HepG2 (cell line): ENCODE measurements around the gene DOK4. TPM values are rescaled to one million over a fixed set of nuclear protein-coding genes. Genes with fewer than 3 reads are reported as not detected.

Experiments
- CBX5 ChIP-seq: sonication (generic); formaldehyde crosslinking; IDR thresholded peaks from 2 replicates; pipeline ENCODE4 v1.4.0; 2020; ENCODE audit warnings: missing genetic modification reagents, borderline replicate concordance
- CCDC6 ChIP-seq: sonication (generic); formaldehyde crosslinking; IDR thresholded peaks from 2 replicates; pipeline ENCODE4 v1.8.1; 2022; ENCODE audit warnings: mild to moderate bottlenecking, missing genetic modification reagents, moderate library complexity
- MTERF4 ChIP-seq: sonication (generic); formaldehyde crosslinking; IDR thresholded peaks from 2 replicates; pipeline ENCODE4 v1.8.0; 2023; ENCODE audit warnings: mild to moderate bottlenecking, missing genetic modification reagents
- MTF1 ChIP-seq: sonication (generic); formaldehyde crosslinking; IDR thresholded peaks from 2 replicates; pipeline ENCODE4 v1.5.0; 2020; ENCODE audit warnings: missing genetic modification reagents
- SIX1 ChIP-seq: sonication (generic); formaldehyde crosslinking; IDR thresholded peaks from 2 replicates; pipeline ENCODE4 v1.4.0; 2020; ENCODE audit warnings: missing genetic modification reagents, borderline replicate concordance
- ZNF367 ChIP-seq: sonication (generic); formaldehyde crosslinking; IDR thresholded peaks from 2 replicates; pipeline ENCODE4 v1.4.0; 2020; ENCODE audit warnings: missing genetic modification reagents, borderline replicate concordance
- ZNF383 ChIP-seq: sonication (generic); formaldehyde crosslinking; IDR thresholded peaks from 2 replicates; pipeline ENCODE4 v1.4.0; 2020; ENCODE audit warnings: missing genetic modification reagents, mild to moderate bottlenecking, borderline replicate concordance
- ZNF501 ChIP-seq: sonication (generic); formaldehyde crosslinking; IDR thresholded peaks from 2 replicates; pipeline ENCODE4 v1.5.1; 2020; ENCODE audit warnings: mild to moderate bottlenecking, moderate library complexity, missing genetic modification reagents
- ZNF550 ChIP-seq: sonication (generic); formaldehyde crosslinking; IDR thresholded peaks from 2 replicates; pipeline ENCODE4 v1.4.0; 2020; ENCODE audit warnings: mild to moderate bottlenecking, missing genetic modification reagents, borderline replicate concordance
- ZNF572 ChIP-seq: sonication (generic); formaldehyde crosslinking; IDR thresholded peaks from 2 replicates; pipeline ENCODE4 v1.5.1; 2020; ENCODE audit warnings: mild to moderate bottlenecking, missing genetic modification reagents
- ZNF644 ChIP-seq: IDR thresholded peaks from 2 replicates; pipeline ENCODE4 v1.6.1; 2016; ENCODE audit warnings: low read depth
- polyA plus RNA-seq, 8 experiments: library from polyadenylated mRNA; depleted of rRNA in 3 of 8; stranded (reverse) in 7 of 8; unstranded in 1 of 8; fragments of >200 nt; fragmentation: Illumina TruSeq in 4 of 8; extraction: Trizol in 4 of 8; gene quantifications; 2 replicates each; pipeline versions ENCODE4 v1.2.1 to v1.2.3, GENCODE V29; 2011 to 2016; ENCODE audit warnings: low read depth in 4 of 8, missing spikeins in 1 of 8, mixed read lengths in 1 of 8; ENCODE audit not compliant: insufficient read depth in 1 of 8
- total RNA-seq, 5 experiments: library from RNA; depleted of rRNA; stranded (reverse); fragments of >200 nt; fragmentation: Illumina TruSeq; extraction: Trizol; gene quantifications; 2 replicates each; pipeline ENCODE4 v1.2.3, GENCODE V29; 2016; ENCODE audit warnings: low read depth in 1 of 5
- TF ChIP-seq, protein P1 (sequence below): IDR thresholded peaks from 2 replicates; pipeline ENCODE4 v1.6.1; 2016; ENCODE audit warnings: control low read depth
- TF ChIP-seq, protein P2 (sequence below): sonication (generic); formaldehyde crosslinking; IDR thresholded peaks from 2 replicates; pipeline ENCODE4 v1.4.0; 2020; ENCODE audit warnings: missing genetic modification reagents

DOK4 gene
- total and polyA plus RNA-seq, 2 of the 13 experiments (the other 11 are each of a cell fraction or from before 2014, with no cell fraction given), result 52.7 to 70.0 TPM

DNA sequence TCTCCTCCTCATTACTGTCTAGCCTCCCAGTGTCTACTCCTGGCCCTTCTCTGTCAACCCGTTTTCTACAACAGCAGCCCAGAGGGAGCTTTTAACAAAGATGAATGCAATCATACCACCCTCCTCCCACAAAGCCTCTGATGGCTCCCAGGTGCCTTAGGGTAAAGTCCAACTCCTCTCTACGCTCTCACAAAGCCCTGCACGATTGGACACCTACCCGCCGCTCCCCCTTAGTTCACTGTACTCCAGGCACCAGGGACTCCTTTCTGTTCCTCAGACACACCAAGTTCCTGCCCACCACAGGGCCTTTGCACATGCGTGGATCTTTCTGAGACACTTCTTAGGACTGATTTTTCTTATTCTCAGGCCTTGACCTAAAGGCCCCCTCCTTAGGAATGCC, 32.6 kb upstream of the DOK4 start (continued):
- TF ChIP-seq, protein P1, sequence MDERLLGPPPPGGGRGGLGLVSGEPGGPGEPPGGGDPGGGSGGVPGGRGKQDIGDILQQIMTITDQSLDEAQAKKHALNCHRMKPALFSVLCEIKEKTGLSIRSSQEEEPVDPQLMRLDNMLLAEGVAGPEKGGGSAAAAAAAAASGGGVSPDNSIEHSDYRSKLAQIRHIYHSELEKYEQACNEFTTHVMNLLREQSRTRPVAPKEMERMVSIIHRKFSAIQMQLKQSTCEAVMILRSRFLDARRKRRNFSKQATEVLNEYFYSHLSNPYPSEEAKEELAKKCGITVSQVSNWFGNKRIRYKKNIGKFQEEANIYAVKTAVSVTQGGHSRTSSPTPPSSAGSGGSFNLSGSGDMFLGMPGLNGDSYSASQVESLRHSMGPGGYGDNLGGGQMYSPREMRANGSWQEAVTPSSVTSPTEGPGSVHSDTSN (CRISPR knock-in tag), result no peak
- TF ChIP-seq ZNF383 (CRISPR knock-in tag) (no peak), ZNF501 (CRISPR knock-in tag) (0 out of 2 replicates have a peak, but pooled peaks have one; percentile 0), CBX5 (CRISPR knock-in tag) (no peak), CCDC6 (CRISPR knock-in tag) (no peak), MTF1 (CRISPR knock-in tag) (no peak), ZNF550 (CRISPR knock-in tag) (no peak), ZNF367 (CRISPR knock-in tag) (no peak), ZNF644 (CRISPR knock-in tag) (no peak), SIX1 (CRISPR knock-in tag) (no peak), ZNF572 (CRISPR knock-in tag) (no peak), MTERF4 (CRISPR knock-in tag) (no peak)
- TF ChIP-seq, protein P2, sequence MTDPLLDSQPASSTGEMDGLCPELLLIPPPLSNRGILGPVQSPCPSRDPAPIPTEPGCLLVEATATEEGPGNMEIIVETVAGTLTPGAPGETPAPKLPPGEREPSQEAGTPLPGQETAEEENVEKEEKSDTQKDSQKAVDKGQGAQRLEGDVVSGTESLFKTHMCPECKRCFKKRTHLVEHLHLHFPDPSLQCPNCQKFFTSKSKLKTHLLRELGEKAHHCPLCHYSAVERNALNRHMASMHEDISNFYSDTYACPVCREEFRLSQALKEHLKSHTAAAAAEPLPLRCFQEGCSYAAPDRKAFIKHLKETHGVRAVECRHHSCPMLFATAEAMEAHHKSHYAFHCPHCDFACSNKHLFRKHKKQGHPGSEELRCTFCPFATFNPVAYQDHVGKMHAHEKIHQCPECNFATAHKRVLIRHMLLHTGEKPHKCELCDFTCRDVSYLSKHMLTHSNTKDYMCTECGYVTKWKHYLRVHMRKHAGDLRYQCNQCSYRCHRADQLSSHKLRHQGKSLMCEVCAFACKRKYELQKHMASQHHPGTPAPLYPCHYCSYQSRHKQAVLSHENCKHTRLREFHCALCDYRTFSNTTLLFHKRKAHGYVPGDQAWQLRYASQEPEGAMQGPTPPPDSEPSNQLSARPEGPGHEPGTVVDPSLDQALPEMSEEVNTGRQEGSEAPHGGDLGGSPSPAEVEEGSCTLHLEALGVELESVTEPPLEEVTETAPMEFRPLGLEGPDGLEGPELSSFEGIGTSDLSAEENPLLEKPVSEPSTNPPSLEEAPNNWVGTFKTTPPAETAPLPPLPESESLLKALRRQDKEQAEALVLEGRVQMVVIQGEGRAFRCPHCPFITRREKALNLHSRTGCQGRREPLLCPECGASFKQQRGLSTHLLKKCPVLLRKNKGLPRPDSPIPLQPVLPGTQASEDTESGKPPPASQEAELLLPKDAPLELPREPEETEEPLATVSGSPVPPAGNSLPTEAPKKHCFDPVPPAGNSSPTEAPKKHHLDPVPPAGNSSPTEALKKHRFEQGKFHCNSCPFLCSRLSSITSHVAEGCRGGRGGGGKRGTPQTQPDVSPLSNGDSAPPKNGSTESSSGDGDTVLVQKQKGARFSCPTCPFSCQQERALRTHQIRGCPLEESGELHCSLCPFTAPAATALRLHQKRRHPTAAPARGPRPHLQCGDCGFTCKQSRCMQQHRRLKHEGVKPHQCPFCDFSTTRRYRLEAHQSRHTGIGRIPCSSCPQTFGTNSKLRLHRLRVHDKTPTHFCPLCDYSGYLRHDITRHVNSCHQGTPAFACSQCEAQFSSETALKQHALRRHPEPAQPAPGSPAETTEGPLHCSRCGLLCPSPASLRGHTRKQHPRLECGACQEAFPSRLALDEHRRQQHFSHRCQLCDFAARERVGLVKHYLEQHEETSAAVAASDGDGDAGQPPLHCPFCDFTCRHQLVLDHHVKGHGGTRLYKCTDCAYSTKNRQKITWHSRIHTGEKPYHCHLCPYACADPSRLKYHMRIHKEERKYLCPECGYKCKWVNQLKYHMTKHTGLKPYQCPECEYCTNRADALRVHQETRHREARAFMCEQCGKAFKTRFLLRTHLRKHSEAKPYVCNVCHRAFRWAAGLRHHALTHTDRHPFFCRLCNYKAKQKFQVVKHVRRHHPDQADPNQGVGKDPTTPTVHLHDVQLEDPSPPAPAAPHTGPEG (CRISPR knock-in tag), result no peak
